Gastrocnemius medialis (tissue), 4 donors: ENCODE data around the gene SZT2. TPM values are rescaled to one million over a fixed set of nuclear protein-coding genes. Genes with fewer than 3 reads are reported as not detected.
A peak's percentile ranks its signal among the peaks of the same experiment; 100 is the strongest.

Source experiments
- ATAC-seq, 2 donors: fragments of 150-250 bp; one replicate each; pipeline ENCODE4 v1.9.1; 2016
- DNase-seq, 2 donors: peaks; one replicate each; pipeline ENCODE4 v3.0.0-alpha.2; 2019
- H3K27ac ChIP-seq, 4 donors: fragments of 200-600 bp; sonication (generic); 1 replicate in 1 of 4; 2 replicates in 3 of 4; pipeline ENCODE4 v1.5.1; 2016 to 2018; ENCODE audit warnings: mild to moderate bottlenecking in 2 of 4, moderate library complexity in 1 of 4
- H3K27me3 ChIP-seq, 3 donors: fragments of 200-600 bp; sonication (generic) in 2 of 3; 1 replicate in 1 of 3; 2 replicates in 2 of 3; pipeline versions ENCODE4 v1.5.1 to v1.6.0; 2016 to 2019; ENCODE audit warnings: mild to moderate bottlenecking in 1 of 3, moderate library complexity in 1 of 3
- H3K36me3 ChIP-seq, 2 donors: fragments of 200-600 bp; sonication (generic) in 1 of 2; one replicate each; pipeline ENCODE4 v1.5.1; 2017 to 2018
- H3K4me1 ChIP-seq, 2 donors: fragments of 200-600 bp; sonication (generic) in 1 of 2; one replicate each; pipeline ENCODE4 v1.5.1; 2016 to 2017; ENCODE audit warnings: mild to moderate bottlenecking in 2 of 2
- H3K4me3 ChIP-seq, 4 donors: fragments of 200-600 bp; sonication (generic) in 3 of 4; 1 replicate in 1 of 4; 2 replicates in 3 of 4; pipeline ENCODE4 v1.5.1; 2016 to 2019; ENCODE audit warnings: mild to moderate bottlenecking in 2 of 4
- H3K9me3 ChIP-seq, 3 donors: fragments of 200-600 bp; sonication (generic) in 2 of 3; 1 replicate in 1 of 3; 2 replicates in 2 of 3; pipeline ENCODE4 v1.5.1; 2016 to 2019
- POLR2A ChIP-seq, 2 donors: fragments of 450-650 bp; IDR thresholded peaks; one replicate each; pipeline ENCODE4 v1.6.1; 2017; ENCODE audit warnings: antibody characterized with exemption in 2 of 2, mild to moderate bottlenecking in 2 of 2, moderate library complexity in 2 of 2
- in situ Hi-C, 4 donors: fragments of 200-750 bp; cut with MboI; loops; one replicate each; pipeline versions ENCODE4 v1.15.0 to v1.8.0; 2017; ENCODE audit warnings: low sequenced_read_pairs in 4 of 4
- intact Hi-C: fragments of 100-400 bp; cut with DNase I; formaldehyde crosslinking; loops from one replicate; pipeline ENCODE4 v1.15.1; 2023; ENCODE audit warnings: low total_unique reads
- total RNA-seq, 4 donors: library from RNA; depleted of rRNA; stranded (reverse); fragments of >200 nt; gene quantifications; one replicate each; pipeline versions ENCODE4 v1.1.0 to v1.2.3, GENCODE V29; 2016
- TF ChIP-seq, protein P1 (sequence below), 5 experiments: fragments of 450-650 bp in 3 of 5; fragments of 200-600 bp in 2 of 5; sonication (generic) in 2 of 5; IDR thresholded peaks in 4 of 5; conservative IDR thresholded peaks in 1 of 5; 1 replicate in 4 of 5; 2 replicates in 1 of 5; pipeline ENCODE4 v1.5.1; 2016 to 2019; ENCODE audit warnings: antibody characterized with exemption in 5 of 5, mild to moderate bottlenecking in 3 of 5, moderate library complexity in 3 of 5

SZT2 gene
- total RNA-seq, 4 donors from 2014 or later: 15.9 to 20.9 (median 17.9) TPM

DNA sequence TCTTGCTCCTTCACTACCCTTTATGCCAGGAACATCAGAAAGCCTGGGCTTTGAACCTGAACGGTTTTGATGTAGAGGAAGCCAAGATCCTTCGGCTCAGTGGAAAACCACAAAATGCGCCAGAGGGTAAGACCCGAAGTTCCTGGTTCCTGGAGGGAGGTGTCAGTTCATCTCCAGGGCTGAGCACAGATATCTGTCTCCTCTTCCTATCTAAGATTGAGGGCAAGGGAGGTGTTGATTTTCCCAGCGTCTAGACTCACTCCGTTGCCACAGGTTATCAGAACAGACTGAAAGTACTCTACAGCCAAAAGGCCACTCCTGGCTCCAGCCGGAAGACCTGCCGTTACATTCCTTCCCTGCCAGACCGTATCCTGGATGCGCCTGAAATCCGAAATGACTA is 30.0 kb upstream of the SZT2 start:
- no peak for DNase-seq
- peak overlapping the region in 1 of 4 donors; percentile 81 for H3K4me3 ChIP-seq
- peaks cover 0 to 43% of the 10 kb centered on the region in 2 donors for H3K36me3 ChIP-seq
- H3K27ac ChIP-seq: no peak overlapping the region
- in situ Hi-C loops (no loop called here), intact Hi-C loops (loop anchor here (2.0 to 5.0 kb wide), 2 partner anchors 29 to 62 kb away; partner anchors contain the start of genes MED8 and SZT2)
- H3K9me3 ChIP-seq: no peaks in the 10 kb centered on the region
- H3K4me1 ChIP-seq: peaks cover 10 to 12% of the 10 kb centered on the region in 2 donors
- no peak for ATAC-seq
- TF ChIP-seq POLR2A (IDR thresholded peaks at IDR 0.05): no peak
- TF ChIP-seq, protein P1, sequence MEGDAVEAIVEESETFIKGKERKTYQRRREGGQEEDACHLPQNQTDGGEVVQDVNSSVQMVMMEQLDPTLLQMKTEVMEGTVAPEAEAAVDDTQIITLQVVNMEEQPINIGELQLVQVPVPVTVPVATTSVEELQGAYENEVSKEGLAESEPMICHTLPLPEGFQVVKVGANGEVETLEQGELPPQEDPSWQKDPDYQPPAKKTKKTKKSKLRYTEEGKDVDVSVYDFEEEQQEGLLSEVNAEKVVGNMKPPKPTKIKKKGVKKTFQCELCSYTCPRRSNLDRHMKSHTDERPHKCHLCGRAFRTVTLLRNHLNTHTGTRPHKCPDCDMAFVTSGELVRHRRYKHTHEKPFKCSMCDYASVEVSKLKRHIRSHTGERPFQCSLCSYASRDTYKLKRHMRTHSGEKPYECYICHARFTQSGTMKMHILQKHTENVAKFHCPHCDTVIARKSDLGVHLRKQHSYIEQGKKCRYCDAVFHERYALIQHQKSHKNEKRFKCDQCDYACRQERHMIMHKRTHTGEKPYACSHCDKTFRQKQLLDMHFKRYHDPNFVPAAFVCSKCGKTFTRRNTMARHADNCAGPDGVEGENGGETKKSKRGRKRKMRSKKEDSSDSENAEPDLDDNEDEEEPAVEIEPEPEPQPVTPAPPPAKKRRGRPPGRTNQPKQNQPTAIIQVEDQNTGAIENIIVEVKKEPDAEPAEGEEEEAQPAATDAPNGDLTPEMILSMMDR (IDR thresholded peaks at IDR 0.05 in 4 of 5, conservative IDR thresholded peaks at IDR 0.05 in 1 of 5): no peak
- no peaks in the 10 kb centered on the region for H3K27me3 ChIP-seq

GRCh38 chr1:43360616-43361015 is 29.1 kb upstream of the SZT2 start:
- Histone ChIP-seq H3K4me3 (no peak overlapping the region), H3K36me3 (peaks cover 0 to 52% of the 10 kb centered on the region in 2 donors), H3K27ac (no peak overlapping the region), H3K4me1 (peaks cover 10 to 12% of the 10 kb centered on the region in 2 donors), H3K9me3 (no peaks in the 10 kb centered on the region), H3K27me3 (no peaks in the 10 kb centered on the region)
- DNase-seq (no peak), ATAC-seq (no peak)
- intact Hi-C loops: no loop called here
- TF ChIP-seq, protein P1 (IDR thresholded peaks at IDR 0.05 in 4 of 5, conservative IDR thresholded peaks at IDR 0.05 in 1 of 5): no peak
- no peak for TF ChIP-seq POLR2A (IDR thresholded peaks at IDR 0.05)
- in situ Hi-C loops: no loop called here

DNA sequence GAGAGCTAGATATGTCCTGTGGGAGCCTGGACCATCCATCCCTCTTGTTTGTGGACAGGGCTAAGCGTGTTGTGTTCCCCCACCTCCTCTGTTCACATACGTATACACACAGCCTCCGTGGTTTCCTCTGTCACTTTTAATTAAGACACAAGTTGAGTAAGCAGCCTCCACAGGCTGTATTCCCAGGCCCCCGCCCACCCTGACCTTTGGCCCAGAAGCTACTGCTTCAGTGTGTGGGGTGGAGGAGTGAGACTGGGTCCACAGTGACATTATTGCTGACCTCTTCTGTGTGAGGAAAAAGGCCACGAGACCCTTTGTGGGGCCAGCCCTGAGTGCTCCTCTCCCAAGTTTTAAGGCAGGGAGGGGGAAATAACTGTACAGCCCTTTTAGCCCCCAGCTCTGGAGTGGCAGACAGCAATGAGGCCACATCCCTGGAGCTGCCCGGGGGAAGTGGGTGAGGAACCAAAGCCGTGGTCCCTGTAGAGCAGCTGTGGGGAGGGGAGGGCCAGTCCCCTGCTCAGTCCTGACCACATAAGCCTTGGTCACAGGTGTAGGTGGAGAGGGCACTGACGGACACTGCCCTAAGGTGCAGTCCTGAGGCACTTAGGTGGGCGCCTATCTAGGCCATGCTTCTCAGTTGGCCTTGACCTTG is 26.3 kb upstream of the SZT2 start:
- ATAC-seq (no peak), DNase-seq (no peak)
- no peaks in the 10 kb centered on the region for H3K9me3 ChIP-seq
- peaks cover 0 to 52% of the 10 kb centered on the region in 2 donors for H3K36me3 ChIP-seq
- H3K4me1 ChIP-seq: peaks cover 15 to 25% of the 10 kb centered on the region in 2 donors
- no peak overlapping the region for H3K27ac ChIP-seq
- TF ChIP-seq, protein P1 (IDR thresholded peaks at IDR 0.05 in 4 of 5, conservative IDR thresholded peaks at IDR 0.05 in 1 of 5): no peak
- TF ChIP-seq POLR2A (IDR thresholded peaks at IDR 0.05): no peak
- in situ Hi-C loops (no loop called here), intact Hi-C loops (no loop called here)
- H3K27me3 ChIP-seq: no peaks in the 10 kb centered on the region
- no peak overlapping the region for H3K4me3 ChIP-seq

- no peak for TF ChIP-seq POLR2A (IDR thresholded peaks at IDR 0.05)
- TF ChIP-seq, protein P1 (IDR thresholded peaks at IDR 0.05 in 4 of 5, conservative IDR thresholded peaks at IDR 0.05 in 1 of 5): no peak
- no peaks in the 10 kb centered on the region for H3K27me3 ChIP-seq
- H3K4me3 ChIP-seq: no peak overlapping the region
- DNase-seq (no peak), ATAC-seq (no peak)
- peaks cover 0 to 52% of the 10 kb centered on the region in 2 donors for H3K36me3 ChIP-seq
- intact Hi-C loops (no loop called here), in situ Hi-C loops (no loop called here)
- H3K9me3 ChIP-seq: no peaks in the 10 kb centered on the region
- H3K4me1 ChIP-seq: peaks cover 21 to 27% of the 10 kb centered on the region in 2 donors
- H3K27ac ChIP-seq: no peak overlapping the region
These were observed 25.7 kb upstream of the SZT2 start for GRCh38 chr1:43363935-43364525.
